ENCODE data around the gene OBP2A. TPM values are rescaled to one million over a fixed set of nuclear protein-coding genes. Genes with fewer than 3 reads are reported as not detected.

The OBP2A gene
- total RNA-seq, 2 experiments from 2014 or later, result not detected

DNA sequence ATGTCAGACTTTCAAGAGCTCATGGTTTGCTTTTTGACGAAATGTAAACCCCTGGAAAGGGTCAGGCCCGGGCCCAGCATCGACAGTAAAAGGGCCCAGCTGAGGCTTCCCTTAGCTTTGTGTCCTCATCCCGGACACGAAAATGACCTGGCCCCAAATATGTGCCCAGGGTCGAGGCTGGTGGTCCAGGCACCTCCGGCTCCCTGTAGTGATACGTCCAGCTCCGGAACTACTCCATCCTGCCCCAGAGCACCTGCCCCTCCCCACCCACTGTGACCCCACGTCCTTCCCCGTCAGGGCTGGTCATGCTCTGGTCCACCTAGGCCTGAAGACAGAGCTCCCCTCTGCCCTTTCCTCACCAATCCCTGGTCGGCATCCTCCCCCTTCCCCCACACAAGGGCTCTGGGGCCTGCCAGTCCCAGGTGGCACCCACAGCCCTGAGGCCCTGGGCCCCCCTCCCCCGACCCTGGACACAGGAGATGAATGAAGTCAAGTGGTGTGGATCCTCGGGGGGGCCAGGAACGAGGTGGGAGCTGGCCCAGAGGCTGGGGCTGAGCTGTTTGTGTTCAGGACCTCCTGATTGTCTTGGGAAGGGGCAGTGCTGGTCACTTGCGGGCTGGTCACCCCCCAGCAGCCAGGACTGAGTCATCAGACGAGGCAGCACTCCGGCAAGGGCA lies 6.2 kb downstream of the OBP2A start:
- ChIA-PET CTCF (ENCODE audit: unreplicated experiment) (interaction anchor here (0.6 kb wide), 1 partner anchor 387 kb away, joined by 3 read pairs; no protein-coding TSS in a partner anchor), POLR2A (no interaction called here)
- no TSS peak for BruUV-seq (replicated peaks)
- H3K4me1 ChIP-seq (ENCODE audit: insufficient read depth, low read length, poor library complexity, severe bottlenecking), result no peaks in the 10 kb centered on the region
- intact Hi-C loops (cut with micrococcal nuclease; ENCODE audit: unreplicated experiment), result no loop called here
- no peaks in the 10 kb centered on the region for H3K9me2 ChIP-seq (ENCODE audit: insufficient read depth, low read length)
- no peak overlapping the region for H3K4me3 ChIP-seq (ENCODE audit: low read depth, low read length, poor library complexity, severe bottlenecking)
- H3K27ac ChIP-seq (ENCODE audit: low read depth, low read length, poor library complexity, severe bottlenecking), result no peak overlapping the region
- H4K20me1 ChIP-seq (ENCODE audit: insufficient read depth, low read length), result no peaks in the 10 kb centered on the region
- H3K9me3 ChIP-seq (ENCODE audit: low read length), result no peaks in the 10 kb centered on the region
- TF ChIP-seq EZH2phosphoT487 (IDR thresholded peaks at IDR 0.05; ENCODE audit: borderline replicate concordance, low read depth, low read length), result no peak
- TF ChIP-seq, protein P1, sequence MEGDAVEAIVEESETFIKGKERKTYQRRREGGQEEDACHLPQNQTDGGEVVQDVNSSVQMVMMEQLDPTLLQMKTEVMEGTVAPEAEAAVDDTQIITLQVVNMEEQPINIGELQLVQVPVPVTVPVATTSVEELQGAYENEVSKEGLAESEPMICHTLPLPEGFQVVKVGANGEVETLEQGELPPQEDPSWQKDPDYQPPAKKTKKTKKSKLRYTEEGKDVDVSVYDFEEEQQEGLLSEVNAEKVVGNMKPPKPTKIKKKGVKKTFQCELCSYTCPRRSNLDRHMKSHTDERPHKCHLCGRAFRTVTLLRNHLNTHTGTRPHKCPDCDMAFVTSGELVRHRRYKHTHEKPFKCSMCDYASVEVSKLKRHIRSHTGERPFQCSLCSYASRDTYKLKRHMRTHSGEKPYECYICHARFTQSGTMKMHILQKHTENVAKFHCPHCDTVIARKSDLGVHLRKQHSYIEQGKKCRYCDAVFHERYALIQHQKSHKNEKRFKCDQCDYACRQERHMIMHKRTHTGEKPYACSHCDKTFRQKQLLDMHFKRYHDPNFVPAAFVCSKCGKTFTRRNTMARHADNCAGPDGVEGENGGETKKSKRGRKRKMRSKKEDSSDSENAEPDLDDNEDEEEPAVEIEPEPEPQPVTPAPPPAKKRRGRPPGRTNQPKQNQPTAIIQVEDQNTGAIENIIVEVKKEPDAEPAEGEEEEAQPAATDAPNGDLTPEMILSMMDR (conservative IDR thresholded peaks at IDR 0.05; ENCODE audit: low read length), result no peak
- DNase-seq (ENCODE audit: low spot score), result no peak
- H2AFZ ChIP-seq (ENCODE audit: low read length), result no peak overlapping the region
- no peaks in the 10 kb centered on the region for H3K79me2 ChIP-seq (ENCODE audit: insufficient read depth, low read depth, low read length)
- no peak overlapping the region for H3K4me2 ChIP-seq (ENCODE audit: low read length)
- no peaks in the 10 kb centered on the region for H3K36me3 ChIP-seq (ENCODE audit: insufficient read depth, low read length)

DNA sequence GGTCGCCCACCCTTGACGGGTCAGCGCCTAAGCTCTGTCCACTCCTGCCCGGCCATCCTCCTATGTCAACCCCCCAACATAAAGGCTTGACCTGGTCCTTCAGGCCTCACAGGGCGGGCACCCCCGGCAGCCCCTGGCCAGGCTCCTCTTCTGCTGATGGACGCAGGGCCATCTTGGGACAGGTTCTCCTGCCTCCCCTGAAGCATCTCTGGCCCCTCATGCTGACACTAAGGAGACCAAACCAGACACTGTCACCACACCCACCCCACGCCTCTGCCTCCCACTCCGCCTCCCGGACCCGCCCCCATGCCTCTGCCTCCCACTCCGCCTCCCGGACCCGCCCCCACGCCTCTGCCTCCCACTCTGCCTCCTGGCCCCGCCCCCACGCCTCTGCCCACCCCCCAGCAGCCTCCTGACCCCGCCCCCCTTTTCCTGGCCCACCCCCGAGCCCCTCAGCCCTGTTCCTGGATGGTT lies 6.8 kb downstream of the OBP2A start:
- Histone ChIP-seq H3K27ac (ENCODE audit: low read depth, low read length, poor library complexity, severe bottlenecking) (no peak overlapping the region), H3K9me2 (ENCODE audit: insufficient read depth, low read length) (no peaks in the 10 kb centered on the region), H4K20me1 (ENCODE audit: insufficient read depth, low read length) (no peaks in the 10 kb centered on the region), H3K4me2 (ENCODE audit: low read length) (no peak overlapping the region), H3K4me1 (ENCODE audit: insufficient read depth, low read length, poor library complexity, severe bottlenecking) (no peaks in the 10 kb centered on the region), H3K36me3 (ENCODE audit: insufficient read depth, low read length) (no peaks in the 10 kb centered on the region), H3K79me2 (ENCODE audit: insufficient read depth, low read depth, low read length) (no peaks in the 10 kb centered on the region), H2AFZ (ENCODE audit: low read length) (no peak overlapping the region), H3K9me3 (ENCODE audit: low read length) (no peaks in the 10 kb centered on the region), H3K4me3 (ENCODE audit: low read depth, low read length, poor library complexity, severe bottlenecking) (no peak overlapping the region)
- intact Hi-C loops (cut with micrococcal nuclease; ENCODE audit: unreplicated experiment), result no loop called here
- no TSS peak for BruUV-seq (replicated peaks)
- no peak for TF ChIP-seq EZH2phosphoT487 (IDR thresholded peaks at IDR 0.05; ENCODE audit: borderline replicate concordance, low read depth, low read length)
- TF ChIP-seq, protein P1 (conservative IDR thresholded peaks at IDR 0.05; ENCODE audit: low read length), result no peak
- DNase-seq (ENCODE audit: low spot score), result no peak
- POLR2A ChIA-PET, result no interaction called here
- CTCF ChIA-PET (ENCODE audit: unreplicated experiment), result no interaction called here

DNA sequence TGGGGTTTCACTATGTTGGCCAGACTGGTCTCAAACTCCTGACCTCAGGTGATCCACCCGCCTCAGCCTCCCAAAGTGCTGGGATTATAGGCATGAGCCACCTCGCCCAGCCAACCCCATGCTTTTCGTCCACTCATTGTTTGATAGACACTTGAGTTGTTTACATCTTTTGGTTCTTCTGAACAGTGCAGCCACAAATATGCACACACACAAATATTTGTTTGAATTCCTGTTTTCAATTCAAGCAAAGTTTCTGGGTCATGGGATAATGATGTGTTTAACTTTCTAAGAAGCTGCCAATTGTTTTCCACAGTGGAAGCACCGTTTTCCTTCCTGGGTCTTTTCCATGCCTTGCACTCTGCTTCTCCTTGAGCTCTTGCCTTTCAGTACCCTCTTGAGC lies 8.8 kb downstream of the OBP2A start:
- H3K27ac ChIP-seq (ENCODE audit: low read depth, low read length, poor library complexity, severe bottlenecking), result no peak overlapping the region
- CTCF ChIA-PET (ENCODE audit: unreplicated experiment), result no interaction called here

More for the DNA sequence above, 8.8 kb downstream of the OBP2A start:
- no peaks in the 10 kb centered on the region for H4K20me1 ChIP-seq (ENCODE audit: insufficient read depth, low read length)
- intact Hi-C loops (cut with micrococcal nuclease; ENCODE audit: unreplicated experiment), result no loop called here
- POLR2A ChIA-PET, result no interaction called here
- no peak overlapping the region for H2AFZ ChIP-seq (ENCODE audit: low read length)
- BruUV-seq (replicated peaks), result no TSS peak
- no peak overlapping the region for H3K4me3 ChIP-seq (ENCODE audit: low read depth, low read length, poor library complexity, severe bottlenecking)
- H3K79me2 ChIP-seq (ENCODE audit: insufficient read depth, low read depth, low read length), result no peaks in the 10 kb centered on the region
- DNase-seq (ENCODE audit: low spot score), result no peak
- H3K4me2 ChIP-seq (ENCODE audit: low read length), result no peak overlapping the region
- H3K9me2 ChIP-seq (ENCODE audit: insufficient read depth, low read length), result no peaks in the 10 kb centered on the region
- H3K4me1 ChIP-seq (ENCODE audit: insufficient read depth, low read length, poor library complexity, severe bottlenecking), result no peaks in the 10 kb centered on the region
- H3K36me3 ChIP-seq (ENCODE audit: insufficient read depth, low read length), result no peaks in the 10 kb centered on the region
- TF ChIP-seq, protein P1 (conservative IDR thresholded peaks at IDR 0.05; ENCODE audit: low read length), result no peak
- TF ChIP-seq EZH2phosphoT487 (IDR thresholded peaks at IDR 0.05; ENCODE audit: borderline replicate concordance, low read depth, low read length), result no peak
- H3K9me3 ChIP-seq (ENCODE audit: low read length), result no peaks in the 10 kb centered on the region
